Activated naive CD4-positive, alpha-beta T cell treated with Interleukin-2 at 50 U/mL for 16 hours (primary cell): ENCODE measurements around the gene IL12RB1.

Experiments
- DNase-seq: peaks from one replicate; pipeline ENCODE4 v3.0.0-alpha.2; 2020

Gene IL12RB1

DNA sequence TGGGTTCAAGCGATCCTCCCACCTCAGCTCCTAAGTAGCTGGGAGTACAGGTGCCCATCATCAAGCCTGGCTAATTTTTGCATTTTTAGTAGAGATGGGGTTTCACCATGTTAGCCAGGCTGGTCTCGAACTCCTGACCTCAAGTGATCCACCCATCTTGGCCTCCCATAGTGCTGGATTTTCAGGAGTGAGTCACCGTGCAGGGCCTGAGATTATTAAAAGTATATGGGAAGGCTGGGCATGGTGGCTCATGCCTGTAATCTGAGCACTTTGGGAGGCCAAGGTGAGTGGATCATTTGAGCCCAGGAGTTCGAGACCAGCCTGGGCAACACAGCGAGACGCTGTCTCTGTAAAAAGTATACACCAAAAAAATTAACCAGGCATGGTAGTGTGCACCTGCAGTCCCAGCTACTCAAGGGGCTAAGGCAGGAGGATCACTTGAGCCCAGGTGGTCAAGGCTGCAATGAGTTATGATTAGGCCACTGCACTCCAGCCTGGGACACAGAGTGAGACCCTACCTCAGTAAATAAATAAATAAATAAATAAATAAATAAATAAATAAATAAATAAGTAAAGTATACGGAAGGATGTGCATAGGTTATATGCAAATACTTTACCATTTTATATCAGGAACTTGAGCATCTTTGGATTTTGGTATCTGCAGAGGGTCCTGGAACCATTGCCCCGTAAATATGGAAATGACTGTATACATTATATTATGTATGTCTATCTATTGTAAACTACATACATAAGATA is 854 bp downstream of the IL12RB1 start:
- DNase-seq = no peak

- DNase-seq = no peak
Observed at GRCh38 chr19:18083929-18084684, 2.6 kb downstream of the IL12RB1 start.

- no peak for DNase-seq
Observed at GRCh38 chr19:18074192-18074591, 12.5 kb downstream of the IL12RB1 start.

GRCh38 chr19:18073197-18073596 is 13.5 kb downstream of the IL12RB1 start:
- no peak for DNase-seq

GRCh38 chr19:18072335-18072734 is 14.4 kb downstream of the IL12RB1 start:
- no peak for DNase-seq

DNA sequence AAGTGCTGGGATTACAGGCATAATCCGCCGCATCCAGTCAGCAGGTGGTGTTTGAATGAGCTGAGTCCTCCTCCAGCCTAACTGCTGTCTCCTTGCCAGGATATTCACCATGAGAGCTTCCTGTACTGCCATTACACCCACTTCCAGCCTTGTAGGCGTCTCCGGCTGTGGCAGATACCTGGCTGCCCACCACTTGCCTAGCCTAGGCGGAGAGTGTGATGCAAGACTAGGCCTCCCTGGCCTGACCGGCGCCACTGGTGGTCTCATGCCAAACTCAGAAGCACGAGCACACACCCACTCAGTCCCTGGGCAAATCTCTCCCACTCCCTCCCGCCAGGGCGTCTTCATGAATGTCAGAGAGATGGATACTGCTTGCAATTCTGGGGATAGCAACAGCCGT is 16.6 kb downstream of the IL12RB1 start:
- DNase-seq = no peak

- no peak for DNase-seq
Observed at GRCh38 chr19:18069383-18069782, 17.4 kb downstream of the IL12RB1 start.

DNA sequence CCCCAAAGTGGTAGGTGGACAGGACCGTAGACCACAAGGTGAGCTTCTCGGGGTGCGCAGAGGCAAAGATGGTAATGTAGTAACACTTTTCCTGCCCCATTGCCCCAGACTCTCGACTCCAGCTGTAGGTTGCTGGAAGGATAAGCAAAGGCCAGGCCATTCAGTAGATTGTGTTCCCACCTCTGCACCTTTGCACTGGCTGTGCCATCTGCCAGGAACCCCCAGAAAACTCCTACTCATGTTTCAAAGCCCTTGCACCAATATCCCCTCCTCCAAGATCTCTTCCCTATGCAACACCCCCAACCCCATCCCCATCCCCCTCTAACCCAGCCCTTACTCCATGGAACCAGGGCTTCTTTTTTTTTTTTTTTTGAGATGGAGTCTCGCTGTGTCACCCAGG is 18.3 kb downstream of the IL12RB1 start:
- DNase-seq = no peak

DNA sequence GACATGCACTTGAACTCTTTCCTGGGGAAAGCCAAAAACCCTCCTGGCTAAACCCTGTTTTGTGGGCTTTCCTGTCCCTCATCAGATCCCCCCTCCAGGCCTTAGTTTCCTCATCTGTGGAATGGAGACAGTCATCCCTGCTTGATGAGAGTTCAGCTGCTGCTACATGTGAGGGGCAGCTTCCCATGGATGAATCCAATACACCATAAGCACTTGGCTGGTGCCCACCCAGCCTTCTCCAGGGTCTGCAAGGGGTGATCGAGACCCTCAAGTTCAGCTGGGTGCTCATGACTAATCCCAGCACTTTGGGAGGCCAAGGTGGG is 21.6 kb downstream of the IL12RB1 start:
- DNase-seq = no peak

DNA sequence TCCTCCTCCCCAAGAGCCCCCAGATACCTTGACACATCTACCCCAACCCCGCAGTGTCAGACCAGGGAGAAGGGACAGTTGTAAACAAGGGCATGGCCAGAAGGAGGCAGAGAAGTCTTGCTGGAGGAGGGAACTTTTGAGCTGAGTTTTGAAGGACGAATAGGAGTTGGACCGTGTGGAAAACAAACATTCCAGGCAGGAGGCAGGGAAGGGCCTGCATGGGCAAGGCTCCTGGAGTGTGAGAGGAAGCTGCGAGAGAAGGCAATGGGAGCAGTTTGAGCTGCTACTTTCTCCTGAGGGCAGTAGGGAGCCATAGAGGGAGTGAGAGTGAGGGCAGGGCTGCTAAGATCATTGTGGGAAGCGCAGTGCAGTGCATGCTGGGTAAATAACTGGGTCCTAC is 23.3 kb downstream of the IL12RB1 start:
- DNase-seq = peak; percentile 41

DNA sequence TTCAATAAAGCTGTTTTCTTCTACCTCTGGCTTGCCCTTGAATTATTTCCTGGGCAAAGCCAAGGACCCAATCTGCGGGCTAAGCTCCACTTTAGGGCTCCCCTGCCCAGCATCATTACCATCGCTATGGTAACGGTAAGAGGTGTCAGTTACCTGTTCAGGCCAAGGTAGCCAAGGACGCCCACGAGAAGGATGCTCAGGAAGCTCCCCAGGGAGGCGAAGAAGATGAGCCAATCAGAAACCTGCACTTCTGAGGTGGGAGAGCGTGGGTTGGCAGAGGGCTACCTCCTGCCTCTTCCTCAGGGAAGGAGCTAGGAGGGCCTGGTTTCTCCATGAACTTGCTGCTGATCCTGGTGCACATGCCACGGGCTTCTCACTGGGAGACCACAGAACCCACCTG is 24.7 kb downstream of the IL12RB1 start:
- no peak for DNase-seq

- DNase-seq = no peak
Observed at GRCh38 chr19:18060472-18060871, 26.3 kb downstream of the IL12RB1 start.

DNA sequence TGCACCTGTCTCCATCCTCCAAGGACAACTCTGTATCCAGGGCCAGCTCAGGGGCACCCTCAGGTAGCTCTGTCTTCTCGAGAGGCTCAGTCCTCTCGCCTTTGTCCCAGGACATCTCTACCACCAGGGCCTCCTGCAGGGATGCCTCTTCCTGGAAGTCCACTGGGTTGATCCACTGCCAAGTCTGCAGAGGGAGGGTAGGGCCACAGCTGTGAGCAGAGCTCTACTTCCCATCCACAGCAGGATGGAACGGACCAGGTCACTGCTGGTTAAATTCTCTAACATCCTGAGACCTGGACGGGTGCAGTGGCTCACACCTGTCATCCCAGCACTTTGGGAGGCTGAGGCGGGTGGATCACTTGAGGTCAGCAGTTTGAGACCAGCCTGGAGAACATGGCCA is 26.8 kb downstream of the IL12RB1 start:
- DNase-seq = no peak

DNA sequence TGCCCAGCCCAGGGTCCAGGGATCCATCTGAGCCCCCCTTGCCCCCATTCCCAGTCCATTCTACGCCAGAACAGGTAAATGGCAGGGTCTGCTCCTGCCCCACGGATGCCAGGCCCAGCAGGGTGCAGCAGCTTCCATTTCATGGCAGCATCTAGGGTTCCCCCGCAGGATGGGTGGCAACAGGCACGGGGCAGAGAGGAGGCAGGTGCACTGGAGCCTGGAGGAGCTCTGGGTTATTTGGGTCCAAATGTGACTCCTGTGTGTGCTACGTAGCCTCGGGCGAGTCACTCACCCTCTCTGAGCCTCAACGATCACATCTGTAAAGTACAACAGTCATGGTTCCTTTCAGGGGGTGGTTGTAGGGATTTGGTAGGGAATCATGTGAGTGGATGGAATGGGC is 27.4 kb downstream of the IL12RB1 start:
- DNase-seq = no peak

- DNase-seq = peak; percentile 81
Observed at GRCh38 chr19:18058208-18059009, 28.3 kb downstream of the IL12RB1 start.

DNA sequence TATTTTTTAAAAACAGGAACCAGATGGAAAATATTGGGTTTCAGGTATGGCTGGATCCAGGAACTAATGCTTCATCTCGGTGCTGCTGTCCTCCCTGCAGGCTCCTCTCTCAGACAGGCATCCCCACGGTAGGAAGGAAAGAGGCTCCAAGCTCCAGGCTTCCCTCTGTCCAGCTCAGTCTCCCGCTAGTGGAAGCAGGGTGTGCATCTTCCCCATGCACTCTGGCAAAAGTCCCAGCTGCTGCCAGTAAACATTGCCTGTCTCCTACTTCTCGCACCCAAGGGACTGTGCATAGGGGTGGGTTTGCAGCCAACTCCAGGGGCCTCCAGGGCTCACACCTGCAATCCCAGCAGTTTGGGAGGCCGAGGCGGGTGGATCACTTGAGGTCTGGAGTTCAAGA is 29.2 kb downstream of the IL12RB1 start:
- DNase-seq = no peak

- no peak for DNase-seq
Observed at GRCh38 chr19:18055967-18056366, 30.8 kb downstream of the IL12RB1 start.

GRCh38 chr19:18053576-18054219 is 33.0 kb downstream of the IL12RB1 start:
- no peak for DNase-seq

GRCh38 chr19:18051887-18052286 is 34.8 kb downstream of the IL12RB1 start:
- no peak for DNase-seq

- DNase-seq = no peak
Observed at GRCh38 chr19:18049385-18049784, 37.3 kb downstream of the IL12RB1 start.

GRCh38 chr19:18046059-18046718 is 40.5 kb downstream of the IL12RB1 start:
- peak; percentile 14 for DNase-seq

DNA sequence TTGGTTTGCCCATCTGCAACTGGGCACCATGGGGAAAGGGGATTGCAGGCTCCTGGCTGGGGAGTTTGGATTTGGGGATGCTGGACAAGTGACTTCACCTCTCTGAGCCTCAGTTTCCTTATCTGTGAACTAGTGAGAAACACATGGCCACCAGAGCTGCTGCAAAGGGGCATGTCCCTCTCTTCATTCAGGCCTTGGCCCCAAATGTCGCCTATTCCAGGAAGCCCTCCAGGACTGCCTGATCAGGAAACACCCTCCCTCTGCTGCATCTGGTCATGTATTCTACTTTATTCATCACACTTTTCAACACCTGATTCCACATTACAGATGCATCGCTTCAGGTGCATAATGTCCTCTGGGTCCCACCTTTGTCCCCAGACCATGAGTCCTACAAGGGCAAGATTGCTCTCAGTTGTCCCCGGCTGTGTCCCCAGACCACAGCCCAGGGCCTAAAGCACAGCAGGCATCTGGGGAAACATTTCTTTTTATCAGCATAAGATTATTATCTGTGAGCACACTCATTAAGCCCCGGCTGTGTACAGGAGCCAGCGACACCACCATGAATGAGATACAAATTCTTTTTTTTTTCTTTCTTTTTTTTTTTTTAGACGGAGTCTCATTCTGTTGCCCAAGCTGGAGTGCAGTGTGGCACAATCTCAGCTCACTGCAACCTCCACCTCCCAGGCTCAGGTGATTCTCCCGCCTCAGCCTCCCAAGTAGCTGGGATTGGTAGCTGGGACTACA is 41.3 kb downstream of the IL12RB1 start:
- DNase-seq = no peak
